Hepatocyte (in vitro differentiated cells): ENCODE results near the gene C19orf44. TPM values are rescaled to one million over a fixed set of nuclear protein-coding genes. Genes with fewer than 3 reads are reported as not detected.

ENCODE experiments used
- DNase-seq: peaks from one replicate; pipeline ENCODE4 v3.0.0-alpha.2; 2016; ENCODE audit warnings: low spot score
- H2AFZ ChIP-seq: fragments of 200-600 bp; sonication (generic); 2 replicates; pipeline ENCODE4 v1.6.0; 2016; ENCODE audit warnings: antibody characterized with exemption, mild to moderate bottlenecking
- H3K27ac ChIP-seq: fragments of 200-600 bp; sonication (generic); 2 replicates; pipeline ENCODE4 v1.5.1; 2016; ENCODE audit warnings: mild to moderate bottlenecking
- H3K27me3 ChIP-seq: fragments of 200-600 bp; sonication (generic); 2 replicates; pipeline ENCODE4 v1.6.1; 2016
- H3K36me3 ChIP-seq: fragments of 200-600 bp; sonication (generic); replicated peaks from 2 replicates; pipeline ENCODE4 v1.5.1; 2016; ENCODE audit warnings: low read depth; ENCODE audit not compliant: insufficient read depth
- H3K4me1 ChIP-seq: fragments of 200-600 bp; sonication (generic); 2 replicates; pipeline ENCODE4 v1.5.1; 2016; ENCODE audit warnings: mild to moderate bottlenecking, moderate library complexity; ENCODE audit not compliant: insufficient read depth
- H3K4me2 ChIP-seq: fragments of 200-600 bp; sonication (generic); 2 replicates; pipeline ENCODE4 v1.6.0; 2016
- H3K4me3 ChIP-seq: fragments of 200-600 bp; sonication (generic); 2 replicates; pipeline ENCODE4 v1.5.1; 2016; ENCODE audit warnings: mild to moderate bottlenecking
- H3K79me2 ChIP-seq: fragments of 200-600 bp; sonication (generic); 2 replicates; pipeline ENCODE4 v1.6.0; 2017; ENCODE audit warnings: mild to moderate bottlenecking
- H3K9me2 ChIP-seq: fragments of 200-600 bp; sonication (generic); replicated peaks from 2 replicates; pipeline ENCODE4 v1.6.0; 2017; ENCODE audit warnings: mild to moderate bottlenecking; ENCODE audit not compliant: insufficient read depth
- H3K9me3 ChIP-seq: fragments of 200-600 bp; sonication (generic); 2 replicates; pipeline ENCODE4 v1.5.1; 2016; ENCODE audit warnings: low read depth, mild to moderate bottlenecking
- H4K20me1 ChIP-seq: fragments of 200-600 bp; sonication (generic); 2 replicates; pipeline ENCODE4 v1.6.0; 2016; ENCODE audit warnings: mild to moderate bottlenecking; ENCODE audit not compliant: insufficient read depth, poor library complexity, severe bottlenecking
- CTCF ChIP-seq: fragments of 200-600 bp; sonication (generic); IDR thresholded peaks from 2 replicates; pipeline ENCODE4 v1.5.1; 2016; ENCODE audit warnings: antibody characterized with exemption, mild to moderate bottlenecking; ENCODE audit not compliant: poor library complexity
- EZH2 ChIP-seq: fragments of 200-600 bp; sonication (generic); IDR thresholded peaks from 2 replicates; pipeline ENCODE4 v1.6.1; 2016; ENCODE audit warnings: antibody characterized with exemption, mild to moderate bottlenecking, borderline replicate concordance
- EZH2phosphoT487 ChIP-seq: fragments of 200-600 bp; sonication (generic); IDR thresholded peaks from one replicate; pipeline ENCODE4 v1.6.1; 2018; ENCODE audit warnings: antibody characterized with exemption, mild to moderate bottlenecking, low read depth, moderate library complexity; ENCODE audit not compliant: unreplicated experiment, severe bottlenecking
- WGBS: methylation state at CpG from one replicate; pipeline ENCODE4 v1.1.6; 2016; ENCODE audit warnings: low lambda C conversion rate; ENCODE audit errors: missing lambda C conversion rate; 5-methylcytosine and 5-hydroxymethylcytosine counted together
- polyA plus RNA-seq: library from polyadenylated mRNA; unstranded; fragments of >200 nt; fragmentation: Nextera tagmentation; extraction: Ambion mirVana; gene quantifications from 2 replicates; pipeline ENCODE4 v1.2.1, GENCODE V29; 2016
- total RNA-seq: library from RNA; depleted of rRNA; stranded (reverse); fragments of >200 nt; gene quantifications from 2 replicates; pipeline ENCODE4 v1.2.3, GENCODE V29; 2014

The C19orf44 gene
- total and polyA plus RNA-seq, 2 experiments from 2014 or later: 2.9 to 3.0 TPM

GRCh38 chr19:16514383-16515019 is 18.3 kb downstream of the C19orf44 start:
- 93% methylated on average over 24 of the region's 24 CpGs for WGBS
- DNase-seq: no peak
- no peaks in the 10 kb centered on the region for H3K9me2 ChIP-seq
- H4K20me1 ChIP-seq: no peaks in the 10 kb centered on the region
- no peak overlapping the region for H2AFZ ChIP-seq
- no peaks in the 10 kb centered on the region for H3K4me1 ChIP-seq
- no peak overlapping the region for H3K4me2 ChIP-seq
- TF ChIP-seq EZH2 (no peak), CTCF (no peak), EZH2phosphoT487 (no peak)
- no peak overlapping the region for H3K27ac ChIP-seq
- no peaks in the 10 kb centered on the region for H3K27me3 ChIP-seq
- H3K36me3 ChIP-seq: no peaks in the 10 kb centered on the region
- H3K9me3 ChIP-seq: no peaks in the 10 kb centered on the region
- H3K79me2 ChIP-seq: no peaks in the 10 kb centered on the region
- no peak overlapping the region for H3K4me3 ChIP-seq

GRCh38 chr19:16516381-16516780 is 20.2 kb downstream of the C19orf44 start:
- no peaks in the 10 kb centered on the region for H3K9me3 ChIP-seq
- H3K27ac ChIP-seq: no peak overlapping the region
- no peaks in the 10 kb centered on the region for H3K36me3 ChIP-seq
- no peaks in the 10 kb centered on the region for H3K9me2 ChIP-seq
- no peak overlapping the region for H2AFZ ChIP-seq
- H3K27me3 ChIP-seq: no peaks in the 10 kb centered on the region
- WGBS: 94% methylated on average over 15 of the region's 15 CpGs
- H3K4me2 ChIP-seq: no peak overlapping the region
- no peak overlapping the region for H3K4me3 ChIP-seq
- H3K79me2 ChIP-seq: no peaks in the 10 kb centered on the region
- no peaks in the 10 kb centered on the region for H3K4me1 ChIP-seq
- TF ChIP-seq EZH2 (no peak), CTCF (no peak), EZH2phosphoT487 (no peak)
- H4K20me1 ChIP-seq: no peaks in the 10 kb centered on the region
- no peak for DNase-seq

GRCh38 chr19:16516923-16517610 is 20.9 kb downstream of the C19orf44 start:
- H4K20me1 ChIP-seq: no peaks in the 10 kb centered on the region
- DNase-seq: no peak
- H3K27me3 ChIP-seq: no peaks in the 10 kb centered on the region
- no peaks in the 10 kb centered on the region for H3K36me3 ChIP-seq
- H3K4me1 ChIP-seq: no peaks in the 10 kb centered on the region
- no peaks in the 10 kb centered on the region for H3K9me2 ChIP-seq
- H2AFZ ChIP-seq: no peak overlapping the region
- TF ChIP-seq EZH2 (no peak), CTCF (no peak), EZH2phosphoT487 (no peak)
- no peak overlapping the region for H3K4me2 ChIP-seq
- H3K79me2 ChIP-seq: no peaks in the 10 kb centered on the region
- 90% methylated on average over 14 of the region's 14 CpGs for WGBS
- H3K9me3 ChIP-seq: no peaks in the 10 kb centered on the region
- no peak overlapping the region for H3K27ac ChIP-seq
- H3K4me3 ChIP-seq: no peak overlapping the region
